Vagina (tissue), 2 donors: ENCODE measurements around the gene TRIO.

Experiments used
- CTCF ChIP-seq, 3 experiments: fragments of 450-650 bp in 2 of 3; fragments of 200-600 bp in 1 of 3; sonication (generic) in 1 of 3; IDR thresholded peaks; one replicate each; pipeline ENCODE4 v1.5.1; 2017 to 2019; ENCODE audit warnings: antibody characterized with exemption in 3 of 3, mild to moderate bottlenecking in 2 of 3, moderate library complexity in 2 of 3
- POLR2A ChIP-seq, 2 donors: fragments of 450-650 bp; IDR thresholded peaks; one replicate each; pipeline ENCODE4 v1.6.1; 2017; ENCODE audit warnings: antibody characterized with exemption in 2 of 2, mild to moderate bottlenecking in 2 of 2, moderate library complexity in 2 of 2

- TF ChIP-seq CTCF (IDR thresholded peaks at IDR 0.05) (no peak), POLR2A (IDR thresholded peaks at IDR 0.05) (no peak)
Observed at GRCh38 chr5:14450742-14451141, 307.6 kb downstream of the TRIO start.
